ENCODE results near the gene ZNF775.

ZNF775 gene

DNA sequence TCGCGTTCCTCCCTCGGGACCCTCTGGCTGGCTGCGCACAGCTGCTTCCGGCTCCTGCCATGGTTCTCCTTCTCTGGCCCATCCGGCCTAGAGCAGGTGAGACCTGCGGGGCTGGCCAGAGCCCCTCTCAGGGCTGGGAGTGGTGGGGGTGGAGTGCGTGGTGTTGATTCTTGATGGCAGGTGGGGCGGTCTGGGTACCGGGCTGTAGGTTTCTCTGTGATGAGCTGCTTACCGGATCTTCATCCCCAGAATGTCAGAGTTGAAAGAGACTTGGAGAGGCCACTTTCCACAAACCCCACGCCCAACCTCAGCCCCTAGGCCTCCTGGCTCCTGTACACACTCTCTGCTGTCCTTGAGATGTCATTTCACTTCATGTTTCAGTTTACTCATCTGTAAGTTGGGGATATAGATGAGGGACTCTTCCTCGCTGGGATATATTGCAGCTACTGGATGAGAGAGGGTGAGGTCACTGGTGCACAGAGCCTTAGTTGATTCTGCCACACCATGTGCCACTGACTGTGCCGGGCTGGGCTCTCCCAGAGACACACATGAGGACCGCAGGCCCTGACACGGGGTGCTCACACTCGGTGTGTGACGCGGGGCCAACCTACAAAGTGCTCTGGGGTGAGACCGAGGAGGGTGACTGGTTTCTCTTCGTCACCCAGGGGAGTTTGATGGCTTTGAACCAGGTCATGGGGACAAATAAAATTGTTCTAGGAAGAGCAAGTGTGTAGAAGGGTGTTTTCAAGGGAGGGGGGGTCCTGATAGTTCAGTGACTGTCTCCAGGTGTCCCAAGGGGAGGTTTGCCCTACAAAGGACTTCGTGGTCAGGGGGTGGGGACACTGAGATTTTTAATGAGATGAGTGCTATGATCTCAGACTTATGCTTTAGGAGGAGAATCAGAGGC, 29.5 kb downstream of the ZNF775 start:
- no peak for TF ChIP-seq ZFX (IDR thresholded peaks at IDR 0.05; ENCODE audit: borderline replicate concordance)
- TF ChIP-seq, protein P1, sequence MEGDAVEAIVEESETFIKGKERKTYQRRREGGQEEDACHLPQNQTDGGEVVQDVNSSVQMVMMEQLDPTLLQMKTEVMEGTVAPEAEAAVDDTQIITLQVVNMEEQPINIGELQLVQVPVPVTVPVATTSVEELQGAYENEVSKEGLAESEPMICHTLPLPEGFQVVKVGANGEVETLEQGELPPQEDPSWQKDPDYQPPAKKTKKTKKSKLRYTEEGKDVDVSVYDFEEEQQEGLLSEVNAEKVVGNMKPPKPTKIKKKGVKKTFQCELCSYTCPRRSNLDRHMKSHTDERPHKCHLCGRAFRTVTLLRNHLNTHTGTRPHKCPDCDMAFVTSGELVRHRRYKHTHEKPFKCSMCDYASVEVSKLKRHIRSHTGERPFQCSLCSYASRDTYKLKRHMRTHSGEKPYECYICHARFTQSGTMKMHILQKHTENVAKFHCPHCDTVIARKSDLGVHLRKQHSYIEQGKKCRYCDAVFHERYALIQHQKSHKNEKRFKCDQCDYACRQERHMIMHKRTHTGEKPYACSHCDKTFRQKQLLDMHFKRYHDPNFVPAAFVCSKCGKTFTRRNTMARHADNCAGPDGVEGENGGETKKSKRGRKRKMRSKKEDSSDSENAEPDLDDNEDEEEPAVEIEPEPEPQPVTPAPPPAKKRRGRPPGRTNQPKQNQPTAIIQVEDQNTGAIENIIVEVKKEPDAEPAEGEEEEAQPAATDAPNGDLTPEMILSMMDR (IDR thresholded peaks at IDR 0.05) = no peak
- no peak overlapping the region for H3K27ac ChIP-seq

DNA sequence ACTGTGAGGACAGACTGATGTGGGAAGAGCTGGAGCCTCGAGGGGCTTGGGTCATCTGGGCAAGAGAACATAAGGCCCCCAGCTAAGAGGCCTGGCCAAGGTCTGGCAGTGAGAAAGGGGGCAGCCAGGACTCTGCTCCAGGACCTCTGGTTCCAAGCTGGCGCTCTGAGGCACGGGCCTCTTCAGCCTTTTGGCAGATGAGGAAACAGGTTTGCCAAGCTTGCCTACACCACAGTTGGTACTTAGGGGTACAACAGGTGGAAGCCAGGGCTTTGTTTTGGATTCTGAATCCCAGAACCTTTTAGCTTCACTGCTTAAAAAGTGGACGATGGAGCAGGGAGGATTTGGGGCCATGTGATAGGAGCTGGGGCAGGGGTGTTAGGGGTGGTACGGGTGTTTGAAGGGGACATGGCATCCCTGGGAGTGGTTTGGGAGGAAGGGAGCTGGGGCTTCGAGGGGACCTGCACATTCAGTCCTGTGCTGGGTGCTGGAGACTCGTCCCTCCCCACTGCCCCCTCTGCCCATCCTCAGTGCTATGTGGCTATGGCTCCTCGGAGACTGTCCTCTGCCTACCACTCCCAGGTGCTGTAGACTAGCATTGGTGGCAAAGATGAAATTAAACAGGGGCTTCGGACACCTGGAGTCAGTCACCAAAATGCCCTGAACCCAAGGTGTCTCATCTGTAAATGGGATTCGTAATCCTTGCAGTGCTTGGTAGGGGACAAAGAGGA, 30.3 kb downstream of the ZNF775 start:
- TF ChIP-seq, protein P1 (IDR thresholded peaks at IDR 0.05) = no peak
- no peak for TF ChIP-seq ZFX (IDR thresholded peaks at IDR 0.05; ENCODE audit: borderline replicate concordance)
- no peak overlapping the region for H3K27ac ChIP-seq

DNA sequence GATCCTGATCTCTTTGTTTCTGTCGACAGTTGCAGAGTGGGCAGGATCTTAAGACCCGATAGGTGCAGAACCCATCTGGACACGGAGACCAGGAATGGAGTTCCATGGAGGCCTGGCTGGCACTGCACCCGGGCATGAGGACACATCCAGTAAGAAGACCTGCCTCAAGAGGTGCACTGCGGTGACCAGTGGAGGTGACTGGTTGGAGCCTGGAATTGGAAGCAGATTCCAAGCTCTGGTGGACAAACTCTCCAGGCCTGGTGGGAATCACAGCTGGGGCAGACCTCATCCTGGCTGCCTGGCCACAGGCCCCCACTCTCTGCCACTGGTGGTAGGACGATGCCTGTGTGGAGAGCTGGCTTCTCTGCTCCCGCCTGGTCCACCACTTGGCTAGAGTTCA, 31.0 kb downstream of the ZNF775 start:
- TF ChIP-seq, protein P1 (IDR thresholded peaks at IDR 0.05) = no peak
- TF ChIP-seq ZFX (IDR thresholded peaks at IDR 0.05; ENCODE audit: borderline replicate concordance) = no peak
- no peak overlapping the region for H3K27ac ChIP-seq

DNA sequence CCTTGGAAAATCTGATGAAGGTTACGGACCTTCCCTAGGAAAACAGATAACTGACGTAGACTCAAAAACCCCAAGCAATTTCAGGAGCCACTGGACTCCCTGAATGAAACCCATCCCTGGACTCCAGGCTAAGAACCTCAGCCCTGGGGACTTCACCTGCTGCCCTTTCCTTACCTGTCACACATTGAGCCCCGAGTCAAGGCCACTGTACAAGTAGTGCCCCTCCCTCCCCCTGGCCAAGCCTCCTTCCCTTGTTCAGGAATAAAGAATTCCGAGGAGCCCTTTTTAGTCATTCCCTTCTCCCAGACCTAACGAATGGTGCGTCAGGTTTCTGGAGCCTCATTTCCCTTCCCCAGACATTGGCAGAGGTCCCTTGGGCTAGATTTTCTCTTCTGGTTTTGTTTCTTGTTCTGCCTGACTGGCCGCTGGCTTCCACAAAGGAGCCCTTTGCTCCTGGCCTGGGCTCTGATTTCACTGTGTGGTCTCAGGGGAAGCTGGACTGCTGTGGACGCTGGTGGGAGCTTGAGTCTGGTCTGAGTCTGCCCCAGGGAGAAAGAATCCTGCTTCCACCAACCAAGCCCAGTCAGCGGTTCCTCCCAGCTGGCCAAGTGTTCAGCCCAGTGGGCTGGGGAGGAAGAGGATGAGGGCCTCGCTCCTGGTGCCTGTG, 31.7 kb downstream of the ZNF775 start:
- H3K27ac ChIP-seq = no peak overlapping the region
- no peak for TF ChIP-seq ZFX (IDR thresholded peaks at IDR 0.05; ENCODE audit: borderline replicate concordance)
- TF ChIP-seq, protein P1 (IDR thresholded peaks at IDR 0.05) = no peak

DNA sequence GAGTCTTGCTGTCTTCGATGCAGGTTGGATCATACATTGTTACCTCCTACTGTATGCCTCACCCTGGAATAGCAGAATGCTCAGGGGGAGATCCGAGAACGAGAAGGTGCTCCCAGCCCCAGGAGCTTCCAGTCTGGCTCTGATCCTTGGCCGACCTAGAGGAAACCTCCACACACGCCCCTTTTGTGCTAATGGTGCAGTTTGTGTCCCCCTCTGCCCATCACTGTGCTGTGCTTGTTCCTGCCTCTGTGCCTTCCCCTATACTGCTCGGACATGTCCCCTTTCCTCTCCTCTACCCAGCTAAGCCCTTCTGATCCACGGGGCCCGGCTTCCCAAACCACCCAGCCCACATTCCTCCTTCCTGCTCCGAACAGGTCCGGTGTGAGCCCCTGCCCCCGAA, 32.5 kb downstream of the ZNF775 start:
- TF ChIP-seq, protein P1 (IDR thresholded peaks at IDR 0.05) = no peak
- no peak for TF ChIP-seq ZFX (IDR thresholded peaks at IDR 0.05; ENCODE audit: borderline replicate concordance)
- H3K27ac ChIP-seq = no peak overlapping the region

DNA sequence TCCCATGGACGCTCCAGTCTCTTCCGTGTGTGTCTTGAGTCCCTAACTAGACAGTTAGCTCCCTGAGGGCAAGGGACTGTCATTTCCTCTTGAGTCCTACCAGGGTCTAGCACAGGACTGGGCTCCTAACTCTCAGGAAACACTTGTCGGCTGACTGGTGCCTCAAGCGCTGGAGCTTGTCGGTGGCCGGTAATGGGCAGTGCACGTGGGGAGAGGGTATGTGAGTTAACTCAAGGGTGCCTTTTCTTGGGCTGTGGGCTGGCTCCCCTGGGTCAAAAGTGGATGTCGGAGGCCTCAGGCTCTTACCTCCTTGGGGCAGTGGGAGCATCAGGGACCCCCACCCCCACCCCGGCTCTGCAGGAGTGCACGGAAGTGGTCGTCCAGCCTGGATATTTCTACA, 32.9 kb downstream of the ZNF775 start:
- TF ChIP-seq, protein P1 (IDR thresholded peaks at IDR 0.05) = no peak
- TF ChIP-seq ZFX (IDR thresholded peaks at IDR 0.05; ENCODE audit: borderline replicate concordance) = no peak
- H3K27ac ChIP-seq = no peak overlapping the region

Measured in 22Rv1 (cell line).